HG03520 (cell line): ENCODE results near the gene PHF5A.

ENCODE experiments used
- ATAC-seq: cut with Tn5 transposase; IDR thresholded peaks from one replicate; pipeline ENCODE4 v1.9.1; 2021; ENCODE audit warnings: mild to moderate bottlenecking, moderate library complexity; ENCODE audit not compliant: unreplicated experiment

Gene PHF5A

GRCh38 chr22:41468381-41469217 is at the start of gene PHF5A, which contains the start of gene ACO2:
Gene PHF5A (minus strand): TSS chr22:41468692. CDS start chr22:41468653, 39 bp downstream.
Gene ACO2 (plus strand): TSS chr22:41469117. CDS start chr22:41469147, 30 bp downstream.
- ATAC-seq: peak; percentile 78

DNA sequence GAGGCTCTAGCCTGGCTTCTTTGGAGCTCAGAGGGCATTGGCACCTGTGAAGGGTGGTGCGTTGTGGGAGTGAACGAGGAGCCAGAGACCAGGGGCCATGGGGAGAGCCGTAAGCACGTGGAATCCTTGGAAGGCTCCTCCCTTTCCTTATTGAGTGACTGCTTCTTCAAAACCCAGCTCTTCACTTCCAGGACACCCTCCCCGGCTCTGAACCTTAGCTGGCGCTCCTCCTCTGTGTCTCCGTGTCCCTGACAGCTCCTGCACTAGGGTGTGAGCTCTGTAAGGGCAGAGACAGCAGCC is 49.5 kb upstream of the PHF5A start:
- no peak for ATAC-seq

DNA sequence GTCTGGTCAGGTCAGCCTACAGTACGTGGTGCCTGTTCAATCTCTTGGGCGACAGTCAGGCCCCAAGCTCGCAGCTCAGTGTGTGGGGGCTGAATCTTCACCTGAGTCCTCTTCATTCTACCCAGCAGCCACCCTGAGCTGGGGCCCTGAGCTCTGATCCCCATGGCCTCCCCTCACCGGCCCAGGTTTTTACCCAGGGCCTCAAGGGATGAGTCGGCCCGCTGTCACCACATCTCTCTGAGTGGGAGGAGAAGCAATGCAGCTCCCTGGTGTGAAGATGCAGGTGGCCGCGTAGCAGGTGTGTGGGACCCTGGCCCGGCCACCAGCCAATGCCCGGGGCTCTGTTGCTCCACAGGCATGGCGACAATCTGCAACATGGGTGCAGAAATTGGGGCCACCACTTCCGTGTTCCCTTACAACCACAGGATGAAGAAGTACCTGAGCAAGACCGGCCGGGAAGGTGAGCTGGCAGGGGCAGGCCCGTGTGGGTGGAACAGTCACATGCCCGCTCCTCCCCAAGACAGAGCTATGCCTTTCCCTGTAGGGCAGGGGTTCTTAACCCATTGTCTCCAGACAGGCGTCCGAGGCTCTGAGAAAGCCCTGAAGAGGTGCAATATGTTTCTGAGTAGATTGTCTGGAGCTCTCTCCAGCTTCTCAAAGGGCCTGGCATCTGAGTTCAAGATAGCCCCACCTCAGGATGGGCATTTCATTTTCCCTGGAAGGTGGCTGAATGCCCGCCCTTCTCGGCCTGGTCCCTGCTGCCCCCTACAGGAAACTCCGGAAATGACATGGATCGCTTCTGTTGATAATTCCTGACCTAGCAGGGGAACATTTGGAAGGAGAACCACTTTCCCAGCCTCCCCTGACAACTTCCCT is 48.9 kb upstream of the PHF5A start:
- ATAC-seq: no peak

- ATAC-seq: no peak
These were observed 48.0 kb upstream of the PHF5A start for GRCh38 chr22:41516462-41516861.

DNA sequence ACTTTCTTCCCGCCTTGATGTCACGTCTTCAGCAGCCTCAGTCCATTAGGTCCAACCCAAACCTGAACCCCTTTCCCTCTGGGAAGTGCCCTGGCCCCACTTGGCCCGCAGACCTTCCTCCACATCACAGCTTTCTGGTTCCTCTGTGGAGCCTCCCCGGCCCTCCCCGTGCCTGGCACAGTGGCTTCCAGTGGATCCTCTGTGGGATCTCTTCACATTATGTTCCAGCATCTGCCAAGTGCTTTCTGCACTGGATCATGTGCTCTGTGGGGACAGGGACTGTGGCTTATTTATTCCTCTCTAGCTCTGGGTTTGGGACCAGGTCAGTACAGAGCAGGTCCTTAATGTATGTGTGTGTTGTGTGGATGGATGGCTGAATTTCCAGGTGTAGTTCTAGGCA is 44.9 kb upstream of the PHF5A start:
- ATAC-seq: no peak

- ATAC-seq: no peak
These were observed 44.1 kb upstream of the PHF5A start for GRCh38 chr22:41512421-41513194.

- ATAC-seq: no peak
These were observed 43.1 kb upstream of the PHF5A start for GRCh38 chr22:41511521-41511968.

DNA sequence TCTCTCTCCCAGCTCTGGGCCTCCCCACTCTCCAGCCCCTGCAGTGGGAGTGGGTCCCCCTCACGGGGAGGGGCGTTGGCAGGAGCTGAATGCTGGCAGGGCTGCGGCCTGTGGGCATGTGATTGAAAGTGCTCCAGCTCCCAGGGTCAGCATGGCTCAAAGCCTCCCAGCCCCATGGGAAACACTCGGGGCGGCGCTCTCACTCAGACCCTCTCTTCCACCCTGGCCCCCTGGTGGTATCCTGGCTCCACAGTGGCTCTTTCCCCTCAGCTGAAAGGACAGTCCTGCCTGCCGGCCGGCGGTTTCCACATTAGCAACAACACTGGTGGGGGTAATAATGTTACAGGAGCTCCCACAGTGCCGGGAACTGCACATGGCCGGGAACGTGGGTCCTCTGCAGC is 40.3 kb upstream of the PHF5A start:
- no peak for ATAC-seq

DNA sequence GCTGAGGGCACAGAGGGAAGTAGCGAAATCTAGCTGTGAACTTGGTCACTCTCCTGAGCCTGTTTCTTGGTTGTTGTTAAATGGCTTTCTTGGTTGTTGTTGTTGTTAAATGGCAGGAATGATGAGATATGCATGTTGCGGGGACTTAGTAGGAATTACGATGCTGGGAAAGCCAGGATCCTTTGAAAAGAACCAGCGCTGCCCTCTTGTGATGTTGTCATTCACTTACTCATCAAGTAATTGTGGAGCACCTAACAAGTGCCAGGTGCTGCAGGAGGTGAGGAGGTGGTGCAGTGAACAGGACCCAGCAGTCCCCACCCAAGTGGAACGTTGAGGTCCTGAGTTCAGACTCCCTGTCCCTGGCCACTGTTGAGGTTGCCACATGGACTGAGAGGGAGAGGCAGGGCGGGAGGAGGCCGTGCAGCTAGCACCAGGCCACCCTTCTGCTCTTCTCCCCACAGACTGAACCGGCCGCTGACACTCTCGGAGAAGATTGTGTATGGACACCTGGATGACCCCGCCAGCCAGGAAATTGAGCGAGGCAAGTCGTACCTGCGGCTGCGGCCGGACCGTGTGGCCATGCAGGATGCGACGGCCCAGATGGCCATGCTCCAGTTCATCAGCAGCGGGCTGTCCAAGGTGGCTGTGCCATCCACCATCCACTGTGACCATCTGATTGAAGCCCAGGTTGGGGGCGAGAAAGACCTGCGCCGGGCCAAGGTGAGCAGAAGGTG is 39.0 kb upstream of the PHF5A start:
- no peak for ATAC-seq

GRCh38 chr22:41505511-41506220 is 37.2 kb upstream of the PHF5A start:
- no peak for ATAC-seq

GRCh38 chr22:41504816-41505215 is 36.3 kb upstream of the PHF5A start:
- ATAC-seq: no peak

GRCh38 chr22:41504397-41504796 is 35.9 kb upstream of the PHF5A start:
- ATAC-seq: no peak

GRCh38 chr22:41501209-41501608 is 32.7 kb upstream of the PHF5A start:
- no peak for ATAC-seq

GRCh38 chr22:41500303-41500702 is 31.8 kb upstream of the PHF5A start:
- no peak for ATAC-seq

DNA sequence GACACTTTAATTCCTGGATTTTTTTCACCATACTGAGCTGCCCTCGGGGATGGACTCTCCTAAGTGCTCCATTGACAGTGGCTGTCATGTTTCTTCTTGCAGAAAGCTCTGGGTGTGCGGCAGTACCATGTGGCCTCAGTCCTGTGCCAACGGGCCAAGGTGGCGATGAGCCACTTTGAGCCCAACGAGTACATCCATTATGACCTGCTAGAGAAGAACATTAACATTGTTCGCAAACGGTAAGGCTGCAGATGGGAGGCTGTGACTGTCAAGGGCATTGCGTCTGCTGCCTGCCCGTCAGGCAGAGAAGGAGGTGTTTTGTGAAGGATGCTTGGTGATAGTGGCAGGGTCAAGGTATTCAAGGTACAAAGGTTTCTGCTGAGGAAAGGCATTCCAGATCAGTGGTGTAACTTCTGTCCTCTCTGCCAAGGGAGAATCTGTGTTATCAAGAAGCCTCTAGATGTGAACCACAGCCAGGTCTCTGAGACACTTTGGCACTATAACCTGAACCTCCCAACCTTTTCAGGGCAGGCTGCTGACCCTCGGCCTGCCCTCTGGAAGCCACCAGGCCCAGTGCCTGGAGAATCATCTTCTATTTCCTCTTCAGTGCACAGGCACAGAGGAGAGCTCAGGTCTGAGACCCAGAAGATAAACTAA is 31.3 kb upstream of the PHF5A start:
- ATAC-seq: no peak

- ATAC-seq: no peak
These were observed 29.9 kb upstream of the PHF5A start for GRCh38 chr22:41498303-41498835.

DNA sequence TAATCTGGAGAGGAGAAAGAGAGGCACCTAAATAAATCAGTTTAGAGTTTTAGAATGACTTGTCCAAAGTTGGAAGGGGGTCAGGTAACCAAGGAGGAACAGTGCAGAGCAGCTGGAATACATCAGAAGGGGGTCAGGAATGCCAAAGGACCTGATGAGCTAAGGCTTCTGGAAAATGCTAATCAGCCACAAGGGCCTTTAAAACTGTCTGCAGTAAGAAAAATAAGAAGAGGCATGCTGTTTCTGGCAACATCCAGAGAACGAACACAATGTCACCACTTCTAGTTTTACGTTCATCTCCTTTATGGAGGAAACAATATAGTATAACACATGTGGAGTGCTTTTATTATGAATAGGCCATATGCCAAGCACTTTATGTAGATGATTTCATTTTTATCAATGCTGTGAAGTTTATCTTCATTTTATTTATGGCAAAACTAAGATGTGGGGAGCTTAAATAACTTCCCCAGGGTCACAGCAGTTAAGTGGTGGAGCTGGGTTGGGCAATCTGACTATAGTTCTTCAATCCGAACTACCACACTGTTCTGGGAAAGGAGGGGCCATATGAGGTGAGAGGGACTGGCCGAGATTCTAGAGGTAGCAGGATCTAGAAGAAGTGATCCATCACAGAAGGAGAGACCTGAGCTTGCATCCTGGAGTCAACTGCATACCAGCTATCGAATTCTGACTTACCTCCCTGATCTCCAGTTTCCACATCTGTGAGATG is 23.0 kb upstream of the PHF5A start:
- ATAC-seq: no peak

GRCh38 chr22:41488596-41489385 is 20.3 kb upstream of the PHF5A start:
- ATAC-seq: no peak
